BJ (cell line): ENCODE data around the gene PTER. TPM values are rescaled to one million over a fixed set of nuclear protein-coding genes. Genes with fewer than 3 reads are reported as not detected.

Source experiments
- CTCF ChIA-PET: fragments of 350-600 bp; formaldehyde crosslinking; extraction: SDS; loops from one replicate; lab custom pipeline; 2021; ENCODE audit warnings: antibody characterized with exemption, inconsistent platforms; lab: Yijun Ruan, JAX
- POLR2A ChIA-PET: fragments of 300-600 bp; sonication (Branson Sonifier 250); formaldehyde crosslinking; extraction: SDS; loops from one replicate; lab custom pipeline; 2021; ENCODE audit warnings: antibody characterized with exemption; lab: Charles Lee
- DNase-seq: peaks from one replicate; pipeline ENCODE4 v3.0.0-alpha.2; 2011; ENCODE audit warnings: low read depth
- H3K27me3 ChIP-seq: 2 replicates; pipeline ENCODE4 v1.6.0; 2011; ENCODE audit warnings: low read length; ENCODE audit not compliant: control insufficient read depth, insufficient read depth
- H3K36me3 ChIP-seq: 2 replicates; pipeline ENCODE4 v1.5.1; 2011; ENCODE audit warnings: low read length; ENCODE audit not compliant: control insufficient read depth, insufficient read depth
- H3K4me3 ChIP-seq: 2 replicates; pipeline ENCODE4 v1.5.1; 2011; ENCODE audit warnings: low read depth, mild to moderate bottlenecking, control low read depth, low read length
- CTCF ChIP-seq: IDR thresholded peaks from 2 replicates; pipeline ENCODE4 v1.5.1; 2011; ENCODE audit warnings: low read depth, mild to moderate bottlenecking, control low read depth, inconsistent platforms, low read length, moderate library complexity; ENCODE audit not compliant: insufficient read depth
- polyA plus RNA-seq: library from polyadenylated mRNA; depleted of rRNA; stranded (reverse); fragments of >200 nt; gene quantifications from 2 replicates; pipeline ENCODE4 v1.2.3, GENCODE V29; 2011

The PTER gene
- polyA plus RNA-seq, 1 experiment: 9.3 TPM

DNA sequence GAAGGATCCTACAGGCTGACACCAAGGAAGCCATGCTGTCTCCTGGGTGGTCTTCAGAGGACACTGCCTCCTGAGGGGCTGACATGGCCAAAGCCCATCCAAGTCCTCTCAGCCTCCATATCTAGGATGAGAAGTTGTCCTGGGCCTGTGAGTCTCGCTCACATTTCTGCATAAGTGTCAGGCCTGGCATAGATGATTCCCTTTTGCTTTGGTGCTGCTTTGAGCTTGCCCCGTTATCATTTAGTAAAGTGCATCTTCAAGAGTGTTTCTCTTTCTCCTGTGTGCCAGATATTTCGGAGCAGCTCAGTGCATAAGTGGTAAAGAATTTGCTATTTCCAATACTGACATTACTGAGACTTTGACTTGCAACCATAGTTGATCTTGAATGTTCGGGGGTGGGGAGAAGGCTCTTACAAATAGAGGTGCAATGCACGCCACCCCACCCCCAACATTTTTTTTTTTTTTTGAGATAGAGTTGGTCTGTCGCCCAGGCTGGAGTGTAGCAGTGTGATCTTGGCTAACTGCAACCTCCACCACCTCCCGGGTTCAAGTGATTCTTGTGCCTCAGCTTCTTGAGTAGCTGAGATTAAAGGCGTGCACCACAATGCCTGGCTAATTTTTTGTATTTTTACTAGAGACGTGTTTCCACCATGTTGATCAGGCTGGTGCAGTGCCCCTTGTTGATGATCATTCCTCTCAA is 9.1 kb downstream of the PTER start:
- Histone ChIP-seq H3K4me3 (no peak overlapping the region), H3K36me3 (no peaks in the 10 kb centered on the region), H3K27me3 (no peaks in the 10 kb centered on the region)
- CTCF ChIA-PET: interaction anchor here (0.6 kb wide), 1 partner anchor 148 kb away, joined by 3 read pairs; no protein-coding TSS in a partner anchor
- POLR2A ChIA-PET: no interaction called here
- no peak for DNase-seq
- no peak for TF ChIP-seq CTCF

DNA sequence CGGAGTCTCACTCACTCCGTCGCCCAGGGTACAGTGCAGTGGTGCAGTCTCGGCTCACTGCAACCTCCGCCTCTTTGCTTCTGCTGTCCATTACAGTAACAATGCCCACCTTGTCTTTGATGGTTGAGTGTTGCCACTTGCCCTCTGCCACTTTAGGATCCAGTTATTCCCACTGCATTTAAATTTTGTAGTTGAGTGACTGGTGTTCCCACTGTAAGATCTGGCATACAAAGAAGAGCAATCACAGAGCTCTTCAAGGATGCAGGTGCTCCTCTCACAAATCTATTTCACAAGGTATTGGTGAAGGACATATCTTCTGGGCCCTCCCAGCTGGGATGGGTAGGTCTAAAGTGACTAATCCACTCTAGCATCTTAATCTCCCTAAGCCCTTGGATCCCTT is 12.6 kb downstream of the PTER start:
- no peak for DNase-seq
- no peak for TF ChIP-seq CTCF
- H3K4me3 ChIP-seq: no peak overlapping the region
- ChIA-PET POLR2A (no interaction called here), CTCF (interaction anchor here (0.6 to 1.6 kb wide), 2 partner anchors 9 to 1281 kb away, joined by 4 read pairs; no protein-coding TSS in a partner anchor)
- no peaks in the 10 kb centered on the region for H3K36me3 ChIP-seq
- no peaks in the 10 kb centered on the region for H3K27me3 ChIP-seq

- ChIA-PET CTCF (no interaction called here), POLR2A (no interaction called here)
- TF ChIP-seq CTCF: no peak
- Histone ChIP-seq H3K27me3 (no peaks in the 10 kb centered on the region), H3K4me3 (no peak overlapping the region), H3K36me3 (no peaks in the 10 kb centered on the region)
- DNase-seq: no peak
These were observed 21.6 kb downstream of the PTER start for GRCh38 chr10:16458166-16458955.

- POLR2A ChIA-PET: no interaction called here
- Histone ChIP-seq H3K27me3 (no peaks in the 10 kb centered on the region), H3K36me3 (no peaks in the 10 kb centered on the region), H3K4me3 (no peak overlapping the region)
- DNase-seq: no peak
- CTCF ChIA-PET: no interaction called here
- TF ChIP-seq CTCF: no peak
These were observed 22.7 kb downstream of the PTER start for GRCh38 chr10:16459423-16459939.

- ChIA-PET CTCF (interaction anchor here (0.6 kb wide), 1 partner anchor 414 kb away, joined by 3 read pairs; no protein-coding TSS in a partner anchor), POLR2A (no interaction called here)
- DNase-seq: no peak
- Histone ChIP-seq H3K4me3 (no peak overlapping the region), H3K36me3 (no peaks in the 10 kb centered on the region), H3K27me3 (no peaks in the 10 kb centered on the region)
- TF ChIP-seq CTCF: no peak
These were observed 29.2 kb downstream of the PTER start for GRCh38 chr10:16466001-16466400.
